ENCODE measurements around the gene CIITA.

GRCh38 chr16:10918294-10919002, 41.4 kb downstream of the CIITA start:
- TF ChIP-seq CTCF (IDR thresholded peaks at IDR 0.05): peak; percentile 90 to 96 (median 93)
- no peak for TF ChIP-seq EP300 (IDR thresholded peaks at IDR 0.05; ENCODE audit: low read depth)

All from transverse colon (tissue), 3 donors.